Measurements from ENCODE around the gene TGFB1I1.
"Not testable (repeated sequence)": the region's sequence is repeated elsewhere in the genome, so short reads cannot be mapped to it uniquely, and the experiment has no call there.

TGFB1I1 gene

DNA sequence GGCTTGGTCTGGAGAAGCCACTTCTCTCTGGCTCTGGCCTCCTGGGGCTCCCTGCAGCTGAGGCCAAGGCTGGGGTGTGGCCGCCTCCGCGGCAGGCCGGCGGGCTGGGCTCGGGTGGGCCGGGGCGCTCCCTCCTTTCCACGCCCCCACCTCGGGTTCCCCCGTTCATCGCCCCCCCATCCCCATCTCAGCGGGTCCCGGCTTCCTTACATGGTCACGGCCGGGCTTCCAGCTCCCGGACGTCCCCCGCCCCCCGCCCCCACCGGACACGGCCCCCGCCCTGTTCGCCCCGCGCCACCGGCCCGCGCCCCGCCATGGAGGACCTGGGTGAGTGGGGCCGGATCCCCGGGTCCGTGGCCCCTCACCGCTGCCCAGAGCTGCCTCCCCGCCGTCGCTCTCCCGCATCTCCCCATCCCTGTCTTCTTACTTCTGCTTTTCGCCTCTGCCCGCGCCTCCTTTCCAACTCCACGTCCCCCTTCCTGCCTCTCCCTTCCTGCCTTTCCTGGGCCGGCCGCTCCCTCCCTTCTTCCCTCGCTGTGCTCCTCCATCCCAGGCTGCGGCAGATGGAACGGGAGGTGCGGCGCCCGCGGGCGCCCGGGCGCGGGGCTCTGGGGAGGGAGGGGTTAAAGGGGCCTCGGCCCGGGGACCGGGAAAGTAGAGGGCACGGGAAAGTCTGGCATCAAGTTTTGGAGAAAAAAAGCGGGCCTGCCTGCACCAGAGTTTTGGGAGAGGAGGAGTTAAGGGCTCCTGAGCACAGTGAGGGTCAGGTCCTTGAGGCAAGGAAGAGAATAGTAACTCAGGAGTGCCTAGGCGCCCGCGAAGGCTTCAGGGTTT lies at the start of gene TGFB1I1:
Gene TGFB1I1, plus strand, starts transcription at position 278 of the 834 bp plus-strand sequence. Its CDS starts 37 bp downstream, at position 315.
- DNase-seq = peak; percentile 57

DNA sequence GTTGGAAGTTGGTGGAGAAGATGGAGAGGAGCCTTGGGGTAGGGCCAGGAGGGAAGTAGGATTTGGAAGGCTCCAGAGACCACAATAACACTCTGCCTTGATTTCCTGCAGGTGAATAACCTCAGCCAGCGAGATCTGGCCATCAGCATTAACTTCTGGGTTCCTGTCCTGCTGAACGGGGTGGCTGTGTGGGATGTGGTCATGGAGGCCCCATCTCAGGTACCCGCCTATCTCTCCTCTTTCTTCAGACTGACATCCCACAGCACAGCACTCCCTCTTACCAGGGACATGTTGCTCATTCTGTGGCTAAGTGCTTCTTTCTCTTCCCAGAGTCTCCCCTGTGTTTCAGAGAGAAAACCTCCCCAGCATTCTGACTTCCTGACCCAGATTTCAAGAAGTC lies 48.7 kb upstream of the TGFB1I1 start:
- DNase-seq = no peak

DNA sequence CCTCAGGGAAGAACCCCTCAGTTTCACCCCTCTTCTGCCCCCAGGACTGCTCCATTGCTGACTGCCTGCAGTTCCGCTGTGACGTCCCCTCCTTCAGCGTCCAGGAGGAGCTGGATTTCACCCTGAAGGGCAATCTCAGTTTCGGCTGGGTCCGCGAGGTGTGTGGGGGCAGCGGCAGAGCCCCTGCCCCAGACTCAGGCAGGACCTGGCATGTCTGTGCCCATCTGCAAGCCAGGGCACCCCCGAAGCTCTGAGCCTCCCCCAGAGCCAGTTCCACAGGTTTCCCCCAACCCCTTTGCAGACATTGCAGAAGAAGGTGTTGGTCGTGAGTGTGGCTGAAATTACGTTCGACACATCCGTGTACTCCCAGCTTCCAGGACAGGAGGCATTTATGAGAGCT lies 48.2 kb upstream of the TGFB1I1 start:
- DNase-seq = no peak

DNA sequence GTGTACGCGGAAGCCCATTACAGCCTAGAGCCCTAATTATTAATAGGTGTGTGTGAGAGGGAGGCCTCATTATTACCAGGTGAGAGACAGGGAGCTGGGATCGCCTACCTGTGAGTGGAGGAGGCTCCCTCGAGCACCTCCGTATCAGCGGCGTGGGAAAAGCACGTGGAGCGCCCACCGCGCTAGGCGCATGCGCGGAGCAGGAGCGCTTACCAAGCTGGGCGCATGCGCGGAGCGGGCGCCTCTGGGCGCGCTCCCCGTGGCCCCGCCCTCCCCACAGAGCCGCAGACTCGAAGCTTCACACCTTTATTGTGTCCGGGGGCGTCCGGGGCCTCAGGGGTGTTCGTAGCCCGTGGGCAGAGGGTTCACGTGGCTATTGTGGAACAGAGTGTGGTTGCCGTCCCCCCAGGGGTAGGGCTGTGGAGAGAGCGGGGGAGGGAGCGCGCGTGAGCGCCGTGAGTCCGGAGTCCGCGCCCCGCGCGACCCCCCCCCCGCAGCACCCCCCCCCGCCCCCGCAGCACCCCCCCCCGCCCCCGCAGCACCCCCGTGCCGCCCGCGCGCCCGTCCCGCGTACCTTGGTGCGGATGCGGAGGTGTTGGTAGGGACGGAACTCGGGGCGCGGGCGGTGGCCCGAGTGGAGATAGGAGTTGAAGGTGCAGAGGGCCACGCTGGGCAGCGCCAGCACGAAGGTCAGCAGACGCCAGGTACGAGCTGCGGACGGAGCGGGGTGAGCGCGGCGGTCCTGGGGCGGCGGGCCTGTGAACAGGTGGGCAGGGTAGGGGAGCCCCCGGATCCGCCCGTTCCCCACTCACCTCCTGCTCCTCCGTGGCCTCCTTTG lies 44.3 kb upstream of the TGFB1I1 start:
- DNase-seq = no peak

DNA sequence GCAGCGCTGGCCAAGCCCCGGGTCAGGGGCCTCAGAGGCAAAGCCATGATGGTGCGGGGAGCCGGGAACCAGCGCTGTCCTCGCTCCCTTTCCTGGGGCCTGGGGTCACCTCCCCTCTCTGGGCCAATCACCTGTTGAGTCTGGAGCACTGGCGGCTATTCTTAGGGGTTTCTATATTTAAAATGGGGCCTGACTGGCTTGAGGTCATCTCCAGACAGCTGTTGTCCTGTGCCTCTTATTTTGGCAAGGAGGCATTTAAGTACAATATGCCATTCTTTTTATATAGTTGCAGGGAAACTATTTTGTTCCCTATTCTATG lies 43.7 kb upstream of the TGFB1I1 start, which contains the start of gene COX6A2:
Gene COX6A2, minus strand, starts transcription at position 82 of the 319 bp plus-strand sequence. Its CDS starts 35 bp downstream, at position 47.
- no peak for DNase-seq

DNA sequence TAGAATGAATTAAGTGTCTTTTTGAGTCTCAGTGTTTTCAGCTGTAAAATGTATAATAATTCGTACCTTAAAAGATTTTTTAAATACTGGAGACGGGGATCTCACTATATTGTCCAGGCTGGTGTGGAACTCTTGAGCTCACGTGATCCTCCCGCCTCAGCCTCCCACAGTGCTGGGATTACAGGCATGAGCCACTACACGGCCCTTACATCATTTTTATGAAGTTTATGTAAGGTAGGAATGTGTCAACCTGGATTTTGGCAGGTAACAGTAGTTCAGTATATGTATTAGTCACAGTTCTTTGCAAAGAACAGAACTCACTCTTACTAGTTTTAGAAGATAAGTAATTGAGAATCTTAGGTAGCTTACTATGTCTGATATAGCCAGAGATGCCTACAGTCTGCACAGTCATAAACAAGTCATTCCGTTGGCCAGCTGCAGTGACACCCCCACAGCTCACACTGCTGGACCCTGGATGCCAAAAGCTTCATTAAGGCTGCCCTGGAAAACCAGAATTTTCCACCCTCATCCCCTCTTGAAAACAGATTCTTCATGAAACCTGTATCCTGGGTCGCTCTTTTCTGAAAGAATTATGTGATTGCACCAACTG lies 43.2 kb upstream of the TGFB1I1 start:
- no peak for DNase-seq

DNA sequence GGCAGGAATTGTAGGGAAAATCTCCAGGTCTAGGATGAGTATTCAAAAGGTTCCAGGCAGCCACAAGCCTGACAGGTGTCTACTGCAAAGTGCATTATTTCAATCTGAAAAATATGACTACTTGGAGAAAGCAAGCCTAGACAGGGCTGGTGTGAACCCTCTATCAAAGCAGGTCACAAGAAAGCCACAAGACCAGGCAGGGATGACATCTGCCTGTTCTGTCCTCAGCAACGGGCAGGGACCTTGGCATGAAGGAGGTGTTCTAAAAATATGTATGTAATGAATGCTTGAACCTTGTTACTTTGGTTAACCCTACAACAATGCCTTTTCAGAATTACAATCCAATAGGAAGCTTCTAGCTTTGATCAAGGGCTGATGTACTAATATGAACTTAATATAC lies 42.6 kb upstream of the TGFB1I1 start:
- no peak for DNase-seq

DNA sequence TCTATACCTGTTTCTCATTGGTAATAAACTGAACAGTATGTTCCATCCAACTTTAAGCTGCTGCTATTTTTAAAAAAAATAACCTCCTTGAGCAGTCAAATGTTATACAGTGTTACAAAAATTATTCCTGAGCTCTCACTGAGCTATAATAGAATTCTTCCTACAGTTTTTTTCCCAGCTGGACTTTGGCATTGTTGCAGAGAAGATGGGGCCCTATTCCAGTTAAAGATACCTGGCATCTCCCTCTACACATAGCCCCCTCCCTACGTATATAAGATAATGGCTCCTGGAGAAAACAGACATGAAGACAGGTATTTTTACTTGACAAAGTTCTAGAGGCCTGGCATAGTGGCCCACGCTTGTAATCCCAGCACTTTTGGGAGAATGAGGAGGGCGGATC lies 42.2 kb upstream of the TGFB1I1 start:
- DNase-seq = no peak

DNA sequence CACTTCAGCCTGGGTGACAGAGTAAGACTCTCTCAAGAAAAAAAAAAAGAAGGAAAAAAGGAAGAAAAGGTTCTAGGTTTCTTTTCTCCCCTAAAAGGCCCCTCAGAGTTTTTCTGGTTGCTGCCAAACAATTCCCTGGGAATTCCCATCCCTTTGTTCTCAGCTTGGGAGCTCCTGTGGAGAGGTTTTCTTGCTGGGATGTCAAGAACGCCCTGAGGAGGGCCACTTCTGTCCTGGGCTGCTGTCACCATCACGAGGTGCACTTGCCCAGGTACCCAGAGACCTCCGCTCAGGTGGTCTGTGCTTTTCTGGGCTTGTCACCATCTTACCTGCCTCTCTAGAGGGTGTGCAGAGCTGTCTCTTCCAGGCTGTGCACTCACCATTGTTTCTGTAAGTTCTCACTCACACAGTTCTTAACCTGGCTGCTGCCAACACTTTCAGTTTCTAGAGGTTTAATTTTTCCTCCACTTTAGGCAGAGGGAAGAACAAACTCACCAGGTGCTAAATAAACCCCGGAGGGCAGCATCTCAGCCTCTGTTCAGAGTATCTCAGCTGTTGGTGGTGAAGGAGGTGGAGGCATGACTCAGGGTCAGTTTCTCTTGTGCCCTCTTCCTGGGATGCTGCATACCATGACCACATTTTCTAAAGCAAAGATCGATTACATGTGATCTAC lies 41.4 kb upstream of the TGFB1I1 start:
- no peak for DNase-seq

DNA sequence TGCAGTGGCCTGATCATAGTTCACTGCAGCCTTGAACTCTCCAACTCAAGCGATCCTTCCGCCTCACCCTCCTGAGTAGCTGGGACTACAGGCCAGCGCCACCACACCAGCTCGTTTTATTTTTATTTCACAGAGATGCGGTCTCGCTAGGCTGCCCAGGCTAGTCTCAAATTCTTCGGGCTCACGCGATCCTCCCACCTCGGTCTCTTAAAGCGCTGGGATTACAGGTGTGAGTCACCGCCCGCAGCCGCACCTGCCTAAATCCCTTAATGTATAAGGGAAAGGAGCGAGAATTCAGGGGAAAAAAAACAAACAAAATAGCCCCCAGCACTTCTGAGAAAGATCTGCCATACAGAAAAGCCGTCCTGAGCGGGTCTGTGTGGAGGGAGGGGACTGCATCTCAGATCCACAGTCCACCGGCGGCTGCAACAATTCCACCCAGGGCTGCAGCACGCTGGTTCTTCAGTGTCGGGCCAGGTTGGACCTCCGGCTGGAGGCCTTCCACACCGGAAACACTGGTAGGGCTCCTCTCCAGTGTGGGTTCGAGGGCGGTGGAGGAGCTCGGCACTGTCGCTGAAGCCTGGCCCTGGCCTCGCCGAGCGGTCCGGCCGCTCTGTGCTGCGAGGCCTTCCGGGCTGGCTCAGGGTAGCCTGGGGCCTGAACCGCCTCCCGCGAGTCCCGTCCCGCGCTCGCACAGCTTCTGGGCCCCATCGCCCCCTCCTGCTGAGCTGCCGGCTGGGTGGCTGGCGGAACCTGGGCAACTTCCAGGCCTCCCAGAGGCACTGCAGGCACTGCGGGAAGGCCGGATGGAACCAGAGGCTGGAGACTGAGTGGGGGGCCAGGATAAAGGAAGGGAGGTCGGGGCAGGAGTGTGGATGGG lies 36.4 kb upstream of the TGFB1I1 start:
- no peak for DNase-seq

DNA sequence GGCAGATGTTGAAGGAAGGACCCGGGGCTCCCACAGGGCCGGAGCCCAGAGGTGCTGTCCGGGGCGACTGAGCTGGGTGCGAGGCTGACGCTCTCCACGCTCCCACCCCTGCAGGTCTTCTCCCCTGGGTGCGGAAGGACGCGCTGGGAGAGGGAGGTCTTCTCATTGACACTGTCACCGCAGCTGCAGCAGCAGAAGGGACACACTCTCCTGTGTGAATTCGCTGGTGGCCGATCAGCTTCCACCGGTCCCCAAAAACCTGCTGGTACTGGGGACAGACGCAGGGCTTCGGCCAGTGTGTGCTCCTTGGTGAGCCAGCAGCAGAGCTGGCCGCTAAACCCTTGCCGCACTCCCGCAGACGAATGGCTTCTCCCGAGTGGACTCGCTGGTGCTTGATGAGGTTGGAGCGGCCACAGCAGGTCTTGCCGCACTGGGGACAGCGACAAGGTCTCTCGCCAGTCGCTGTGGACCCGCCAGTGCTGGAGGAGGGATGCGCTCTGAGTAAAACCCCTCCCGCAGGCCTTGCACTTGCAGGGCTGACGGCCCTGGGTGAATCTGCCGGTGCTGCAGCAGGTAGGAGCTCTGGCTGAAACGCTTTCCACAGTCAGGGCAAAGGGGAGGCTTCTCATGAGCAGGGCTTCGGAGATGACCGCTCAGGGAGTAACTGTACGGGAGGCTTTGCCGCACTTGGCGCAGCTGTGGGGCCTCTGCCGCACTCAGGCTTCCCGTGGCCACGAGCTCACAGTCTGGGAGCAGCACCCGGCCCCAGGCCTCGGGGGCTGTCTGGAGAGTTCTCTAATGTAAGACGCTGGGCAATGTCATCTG lies 35.5 kb upstream of the TGFB1I1 start:
- DNase-seq = no peak

DNA sequence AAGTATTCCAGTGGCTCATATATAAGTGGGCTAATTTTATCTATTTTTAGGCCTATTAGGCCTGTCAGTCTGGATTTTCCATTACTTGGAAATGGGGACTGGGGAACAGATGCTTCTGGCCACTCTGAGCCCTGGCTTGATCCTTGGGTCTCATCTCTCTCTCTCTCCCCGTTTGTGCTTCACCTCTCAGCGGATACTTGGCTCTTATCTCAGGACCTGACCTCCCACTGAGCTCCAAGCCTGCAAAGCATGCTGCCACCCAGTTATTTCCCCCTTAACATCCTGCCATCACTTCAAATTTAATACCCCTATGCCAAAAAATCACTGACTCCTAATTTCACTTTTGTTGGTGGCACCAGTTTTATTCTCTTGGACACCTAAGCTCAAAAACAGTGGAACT lies 33.5 kb upstream of the TGFB1I1 start:
- no peak for DNase-seq

DNA sequence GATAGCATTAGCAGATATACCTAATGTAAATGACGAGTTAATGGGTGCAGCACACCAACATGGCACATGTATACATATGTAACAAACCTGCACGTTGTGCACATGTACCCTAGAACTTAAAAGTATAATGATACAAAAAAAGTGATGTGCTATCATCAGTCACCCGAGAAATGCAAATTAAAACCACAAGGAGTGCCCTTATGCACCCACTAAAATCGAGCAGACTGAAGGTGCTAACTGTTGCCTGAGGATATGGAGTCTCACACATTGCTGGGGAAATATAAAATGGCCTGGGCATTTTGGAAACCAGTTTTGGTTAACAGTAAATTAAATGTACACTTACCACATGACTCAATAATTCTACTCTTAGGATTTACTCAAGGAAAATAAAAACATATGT lies 32.9 kb upstream of the TGFB1I1 start:
- not testable (repeated sequence) for DNase-seq

DNA sequence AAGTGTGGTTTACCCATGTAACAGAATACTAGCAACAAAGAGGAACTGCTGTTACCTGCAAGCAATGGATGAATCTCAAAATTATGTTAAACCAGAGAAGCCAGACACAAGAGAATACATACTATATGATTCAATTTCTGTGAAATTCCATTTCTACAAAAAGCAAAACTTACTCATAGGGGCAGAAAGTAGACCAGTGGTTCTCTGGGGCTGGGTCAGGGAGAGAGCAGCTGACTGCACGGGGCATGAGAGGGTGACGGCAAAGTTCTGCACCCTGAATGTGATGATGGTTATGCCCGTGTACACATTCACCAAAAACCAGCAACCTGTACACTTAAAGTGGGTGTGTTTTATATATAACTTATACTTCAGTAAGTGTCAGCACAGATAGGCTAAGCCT lies 32.4 kb upstream of the TGFB1I1 start:
- no peak for DNase-seq

DNA sequence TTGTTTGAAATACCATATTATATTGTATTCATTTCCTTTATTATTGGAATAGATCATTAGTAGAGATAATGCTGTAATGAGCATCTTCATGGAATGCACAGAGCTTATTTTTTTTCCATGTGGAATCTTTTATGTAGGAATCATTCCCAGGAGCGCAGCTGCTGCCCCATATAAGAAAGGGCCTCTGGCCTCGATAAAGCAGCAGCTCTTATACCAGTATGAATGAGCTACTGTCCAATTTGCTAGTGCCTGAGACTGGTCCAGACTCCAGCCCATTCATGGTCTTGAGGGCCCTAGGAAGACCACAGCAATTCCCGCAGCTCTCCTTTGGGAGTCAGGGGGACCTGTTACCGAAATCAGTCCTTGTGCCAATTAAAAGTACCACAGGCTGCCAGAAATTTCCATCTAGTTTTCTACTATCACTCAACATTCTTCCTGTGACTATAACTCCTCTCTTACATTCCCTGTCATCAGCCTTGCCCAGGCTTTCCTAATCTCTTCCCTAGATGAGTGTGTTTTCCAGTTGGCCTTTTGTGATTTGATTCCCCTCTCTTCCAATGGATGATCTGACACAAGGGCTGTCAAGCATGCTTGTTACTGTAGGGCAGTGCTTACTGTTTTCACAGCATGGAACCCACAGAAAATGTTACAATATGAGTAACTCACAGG lies 31.3 kb upstream of the TGFB1I1 start:
- DNase-seq = no peak

DNA sequence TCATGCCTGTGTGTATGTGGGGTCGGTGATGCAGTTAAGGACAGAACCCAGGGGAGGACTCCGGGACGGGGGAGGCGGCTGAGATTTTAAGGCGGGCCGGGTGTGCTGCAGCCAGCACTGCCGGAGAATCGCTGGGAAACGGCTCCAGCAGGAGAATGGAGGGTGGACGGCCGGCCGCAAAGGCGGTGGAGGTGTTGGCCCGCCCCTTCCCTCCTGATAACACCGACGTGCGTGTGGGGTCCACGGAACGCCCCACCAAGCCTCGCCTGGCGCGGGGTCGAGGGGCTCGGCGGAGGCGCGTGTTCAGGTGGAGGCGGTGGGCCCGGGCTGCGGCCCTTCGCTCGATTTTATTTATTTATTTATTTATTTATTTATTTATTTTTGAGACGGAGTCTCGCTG lies 30.0 kb upstream of the TGFB1I1 start:
- no peak for DNase-seq

DNA sequence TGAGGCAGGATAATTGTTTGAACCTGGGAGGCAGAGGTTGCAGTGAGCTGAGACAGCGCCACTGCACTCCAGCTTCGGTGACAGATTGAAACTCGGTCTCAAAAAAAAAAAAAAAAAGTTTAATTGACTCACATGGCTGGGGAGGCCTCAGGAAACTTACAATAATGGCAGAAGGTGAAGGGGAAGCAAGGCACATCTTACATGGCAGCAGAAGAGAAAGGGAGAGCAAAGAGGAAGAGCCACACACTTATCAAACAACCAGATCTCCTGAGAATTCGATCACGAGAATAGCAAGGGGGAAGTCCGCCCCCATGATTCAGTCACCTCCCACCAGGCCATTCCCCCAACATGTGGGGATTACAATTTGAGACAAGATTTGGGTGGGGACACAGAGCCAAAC lies 26.0 kb upstream of the TGFB1I1 start:
- DNase-seq = not testable (repeated sequence)

DNA sequence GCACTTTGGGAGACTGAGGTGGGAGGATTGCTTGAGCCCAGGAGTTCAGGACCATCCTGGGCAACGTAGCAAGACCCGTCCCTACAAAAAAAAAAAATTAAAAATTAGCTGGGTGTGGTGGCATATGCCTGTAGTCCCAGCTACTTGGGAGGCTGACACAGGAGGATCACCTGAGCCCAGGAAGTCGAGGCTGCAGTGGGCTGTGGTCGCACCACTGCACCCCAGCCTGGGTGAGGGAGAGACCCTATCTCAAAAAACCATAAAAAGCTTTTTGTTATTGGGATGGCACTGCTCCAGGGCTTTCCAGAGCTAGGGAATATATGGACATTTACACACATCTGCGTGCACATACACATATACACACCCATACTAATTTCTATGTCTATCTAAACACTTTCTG lies 20.8 kb upstream of the TGFB1I1 start:
- no peak for DNase-seq

DNA sequence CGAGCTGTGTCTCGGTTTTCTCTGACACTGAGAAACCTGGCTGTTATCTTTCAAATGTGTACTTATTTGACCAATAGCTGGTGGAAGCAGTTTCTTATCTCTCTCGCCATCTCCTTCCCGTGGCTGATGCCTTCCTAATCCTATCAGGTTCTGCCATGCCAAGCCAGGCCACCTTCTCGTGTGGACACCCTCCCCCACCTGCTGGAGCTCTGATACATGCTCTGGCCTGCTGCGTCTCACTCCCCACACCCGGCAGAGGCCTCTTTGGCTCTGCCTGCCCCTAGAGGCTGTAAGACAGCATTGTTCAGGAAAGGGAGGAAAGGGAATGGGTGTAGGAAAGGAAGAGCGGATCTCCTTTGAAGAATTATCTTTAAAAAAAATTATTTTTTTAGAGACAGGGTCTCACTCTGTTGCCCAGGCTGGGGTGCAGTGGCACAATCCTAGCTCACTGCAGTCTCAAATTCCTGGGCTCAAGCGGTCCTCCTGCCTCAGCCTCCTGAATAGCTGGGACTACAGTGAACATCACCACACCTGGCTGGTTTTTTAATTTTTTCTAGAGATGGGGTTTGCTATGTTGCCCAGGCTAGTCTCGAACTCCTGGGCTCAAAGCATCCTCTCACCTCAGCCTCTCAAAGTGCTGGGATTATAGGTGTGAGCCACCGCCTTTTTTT lies 20.1 kb upstream of the TGFB1I1 start:
- DNase-seq = peak; percentile 6

DNA sequence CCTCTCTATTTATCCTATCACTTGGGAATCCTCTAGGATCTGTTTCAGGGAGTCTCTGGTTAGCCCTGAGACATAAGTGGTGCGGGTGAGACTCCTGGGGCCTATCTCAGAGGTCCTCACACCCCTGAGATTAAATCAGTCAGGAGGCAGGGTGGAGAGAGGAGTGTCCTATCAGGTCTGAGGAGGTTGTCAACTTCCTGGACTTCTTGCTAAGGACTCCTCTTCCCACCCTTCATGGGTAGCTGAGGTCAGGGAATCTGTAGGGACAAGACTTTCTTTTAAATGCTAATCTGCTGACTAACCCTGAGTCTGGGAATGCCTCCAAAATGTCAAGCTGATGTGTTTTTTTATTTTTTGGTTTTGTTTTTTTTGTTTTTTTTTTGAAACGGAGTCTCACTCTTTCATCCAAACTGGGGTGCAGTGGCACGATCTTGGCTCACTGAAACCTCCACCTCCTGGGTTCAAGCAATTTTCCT lies 19.3 kb upstream of the TGFB1I1 start:
- no peak for DNase-seq
